Osteocyte (in vitro differentiated cells): Measurements from ENCODE around the gene TRIM56. TPM values are rescaled to one million over a fixed set of nuclear protein-coding genes. Genes with fewer than 3 reads are reported as not detected.
"Not testable (repeated sequence)": the region's sequence is repeated elsewhere in the genome, so short reads cannot be mapped to it uniquely, and the experiment has no call there.

Source experiments
- DNase-seq: peaks from one replicate; pipeline ENCODE4 v3.0.0; 2021; ENCODE audit warnings: mixed read lengths; ENCODE audit not compliant: unreplicated experiment; ENCODE audit errors: extremely low spot score
- H3K27ac Mint-ChIP-seq: one replicate; pipeline ENCODE4 v1.8.0; 2021; ENCODE audit warnings: mild to moderate bottlenecking, mixed read lengths; ENCODE audit not compliant: unreplicated experiment
- H3K27me3 Mint-ChIP-seq: one replicate; pipeline ENCODE4 v1.8.0; 2021; ENCODE audit warnings: mixed read lengths; ENCODE audit not compliant: unreplicated experiment
- H3K36me3 Mint-ChIP-seq: one replicate; pipeline ENCODE4 v1.8.0; 2021; ENCODE audit warnings: mixed read lengths; ENCODE audit not compliant: unreplicated experiment
- H3K4me1 Mint-ChIP-seq: one replicate; pipeline ENCODE4 v1.8.0; 2021; ENCODE audit warnings: mixed read lengths; ENCODE audit not compliant: unreplicated experiment
- H3K4me3 Mint-ChIP-seq: one replicate; pipeline ENCODE4 v1.8.0; 2021; ENCODE audit warnings: mild to moderate bottlenecking, moderate library complexity, mixed read lengths; ENCODE audit not compliant: unreplicated experiment
- H3K9me3 Mint-ChIP-seq: one replicate; pipeline ENCODE4 v1.8.0; 2021; ENCODE audit warnings: mixed read lengths; ENCODE audit not compliant: unreplicated experiment
- CTCF ChIP-seq: fragments of 200-600 bp; sonication (generic); IDR thresholded peaks from 2 replicates; pipeline ENCODE4 v1.5.0; 2021; ENCODE audit warnings: antibody characterized with exemption, mild to moderate bottlenecking, moderate library complexity
- total RNA-seq: library from RNA; stranded (reverse); gene quantifications from 2 replicates; pipeline ENCODE4 v1.2.1, GENCODE V29; 2021

Gene TRIM56
- total RNA-seq, 1 donor from 2014 or later, result 42.2 TPM

- no peaks in the 10 kb centered on the region for H3K36me3 Mint-ChIP-seq
- H3K27me3 Mint-ChIP-seq, result peaks cover 49% of the 10 kb centered on the region
- peaks cover 2% of the 10 kb centered on the region for H3K4me1 Mint-ChIP-seq
- no peak overlapping the region for H3K27ac Mint-ChIP-seq
- DNase-seq, result no peak
- H3K9me3 Mint-ChIP-seq, result no peaks in the 10 kb centered on the region
- no peak overlapping the region for H3K4me3 Mint-ChIP-seq
- TF ChIP-seq CTCF, result no peak
Observed at GRCh38 chr7:101060992-101061391, 24.3 kb upstream of the TRIM56 start.

GRCh38 chr7:101064176-101064550, 21.1 kb upstream of the TRIM56 start:
- H3K27ac Mint-ChIP-seq, H3K9me3 Mint-ChIP-seq, H3K36me3 Mint-ChIP-seq, DNase-seq, H3K4me3 Mint-ChIP-seq: not testable (repeated sequence)
- peaks cover 11% of the 10 kb centered on the region for H3K4me1 Mint-ChIP-seq
- H3K27me3 Mint-ChIP-seq, result peaks cover 34% of the 10 kb centered on the region

- H3K27ac Mint-ChIP-seq, H3K4me3 Mint-ChIP-seq, H3K36me3 Mint-ChIP-seq, DNase-seq, H3K9me3 Mint-ChIP-seq: not testable (repeated sequence)
- peaks cover 33% of the 10 kb centered on the region for H3K27me3 Mint-ChIP-seq
- peaks cover 11% of the 10 kb centered on the region for H3K4me1 Mint-ChIP-seq
Observed at GRCh38 chr7:101065162-101065561, 20.1 kb upstream of the TRIM56 start.

GRCh38 chr7:101066141-101066832, 19.0 kb upstream of the TRIM56 start:
- no peaks in the 10 kb centered on the region for H3K9me3 Mint-ChIP-seq
- no peak for TF ChIP-seq CTCF
- peak overlapping the region; percentile 50 for H3K27ac Mint-ChIP-seq
- no peak for DNase-seq
- no peak overlapping the region for H3K4me3 Mint-ChIP-seq
- peaks cover 29% of the 10 kb centered on the region for H3K27me3 Mint-ChIP-seq
- peaks cover 11% of the 10 kb centered on the region for H3K4me1 Mint-ChIP-seq
- no peaks in the 10 kb centered on the region for H3K36me3 Mint-ChIP-seq

- H3K4me3 Mint-ChIP-seq, result no peak overlapping the region
- H3K9me3 Mint-ChIP-seq, result no peaks in the 10 kb centered on the region
- DNase-seq, result no peak
- TF ChIP-seq CTCF, result no peak
- H3K36me3 Mint-ChIP-seq, result no peaks in the 10 kb centered on the region
- peaks cover 11% of the 10 kb centered on the region for H3K4me1 Mint-ChIP-seq
- peaks cover 33% of the 10 kb centered on the region for H3K27me3 Mint-ChIP-seq
- H3K27ac Mint-ChIP-seq, result peak overlapping the region; percentile 50
Observed at GRCh38 chr7:101066833-101067177, 18.5 kb upstream of the TRIM56 start.

- DNase-seq, result no peak
Observed at GRCh38 chr7:101068401-101068800, 16.9 kb upstream of the TRIM56 start.

GRCh38 chr7:101071362-101072104, 13.7 kb upstream of the TRIM56 start:
- not testable (repeated sequence) for H3K4me3 Mint-ChIP-seq, DNase-seq, H3K9me3 Mint-ChIP-seq, H3K27ac Mint-ChIP-seq, H3K4me1 Mint-ChIP-seq, H3K36me3 Mint-ChIP-seq
- peaks cover 28% of the 10 kb centered on the region for H3K27me3 Mint-ChIP-seq

More at GRCh38 chr7:101068401-101068800, 16.9 kb upstream of the TRIM56 start:
- H3K27ac Mint-ChIP-seq, result no peak overlapping the region
- H3K27me3 Mint-ChIP-seq, result peaks cover 33% of the 10 kb centered on the region
- H3K36me3 Mint-ChIP-seq, result no peaks in the 10 kb centered on the region
- no peak for TF ChIP-seq CTCF
- no peaks in the 10 kb centered on the region for H3K9me3 Mint-ChIP-seq
- H3K4me3 Mint-ChIP-seq, result no peak overlapping the region
- H3K4me1 Mint-ChIP-seq, result peaks cover 11% of the 10 kb centered on the region
